Progenitor cell of endocrine pancreas (in vitro differentiated cells): ENCODE results near the gene WEE1. TPM values are rescaled to one million over a fixed set of nuclear protein-coding genes. Genes with fewer than 3 reads are reported as not detected.

Experiments used
- DNase-seq: peaks from one replicate; pipeline ENCODE4 v3.0.0; 2021; ENCODE audit warnings: low spot score; ENCODE audit not compliant: unreplicated experiment
- H3K27ac Mint-ChIP-seq: 2 replicates; pipeline ENCODE4 v1.8.0; 2021; ENCODE audit warnings: mild to moderate bottlenecking, moderate library complexity, mixed read lengths
- H3K27me3 Mint-ChIP-seq: 2 replicates; pipeline ENCODE4 v1.8.0; 2021; ENCODE audit warnings: mixed read lengths
- H3K36me3 Mint-ChIP-seq: 2 replicates; pipeline ENCODE4 v1.8.0; 2022; ENCODE audit warnings: mixed read lengths; ENCODE audit not compliant: insufficient read depth
- H3K4me1 Mint-ChIP-seq: 2 replicates; pipeline ENCODE4 v1.8.0; 2021; ENCODE audit warnings: low read depth, mixed read lengths
- H3K4me3 Mint-ChIP-seq: 2 replicates; pipeline ENCODE4 v1.8.0; 2021; ENCODE audit warnings: low read depth, mild to moderate bottlenecking, moderate library complexity, mixed read lengths
- H3K9me3 Mint-ChIP-seq: 2 replicates; pipeline ENCODE4 v1.8.0; 2021; ENCODE audit warnings: low read depth, mixed read lengths
- total RNA-seq: library from RNA; stranded (reverse); gene quantifications from 2 replicates; pipeline ENCODE4 v1.2.1, GENCODE V29; 2021
- TF ChIP-seq, protein P1 (sequence below): fragments of 200-600 bp; sonication (generic); IDR thresholded peaks from one replicate; pipeline ENCODE4 v1.5.0; 2021; ENCODE audit warnings: antibody characterized with exemption, mild to moderate bottlenecking; ENCODE audit not compliant: unreplicated experiment

The WEE1 gene
- total RNA-seq, 1 donor from 2014 or later: 154 TPM

DNA sequence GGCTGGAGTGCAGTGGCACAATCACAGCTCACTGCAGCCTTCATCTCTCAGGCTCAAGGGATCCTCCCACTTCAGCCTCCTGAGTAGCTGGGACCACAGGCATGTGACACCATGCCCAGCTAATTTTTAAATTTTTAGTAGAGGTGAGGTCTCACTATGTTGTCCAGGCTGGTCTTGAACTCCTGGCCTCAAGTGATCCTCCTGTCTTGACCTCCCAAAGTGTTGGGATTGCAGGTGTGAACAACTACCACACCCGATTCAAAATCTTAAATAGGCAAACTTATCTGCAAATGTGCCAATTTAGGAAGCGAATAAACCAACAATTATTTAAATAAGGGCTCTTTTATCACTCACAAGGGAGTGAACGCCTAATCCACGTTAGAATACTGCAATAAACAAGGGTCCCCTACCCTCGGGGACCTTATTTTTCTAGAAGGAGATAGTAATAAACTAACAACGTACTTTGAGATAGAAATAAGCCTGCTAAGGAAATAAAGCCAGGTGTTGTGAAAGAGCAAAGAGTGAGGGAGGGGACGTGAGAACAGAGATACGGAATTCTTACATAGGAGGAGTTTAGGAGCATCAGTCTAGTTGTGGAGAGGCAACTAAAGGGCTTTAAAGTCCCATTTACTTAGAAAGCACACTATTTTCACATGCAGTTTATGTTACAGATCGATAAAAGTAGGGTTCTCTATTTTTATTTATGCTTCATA is 3.0 kb upstream of the WEE1 start:
- TF ChIP-seq, protein P1, sequence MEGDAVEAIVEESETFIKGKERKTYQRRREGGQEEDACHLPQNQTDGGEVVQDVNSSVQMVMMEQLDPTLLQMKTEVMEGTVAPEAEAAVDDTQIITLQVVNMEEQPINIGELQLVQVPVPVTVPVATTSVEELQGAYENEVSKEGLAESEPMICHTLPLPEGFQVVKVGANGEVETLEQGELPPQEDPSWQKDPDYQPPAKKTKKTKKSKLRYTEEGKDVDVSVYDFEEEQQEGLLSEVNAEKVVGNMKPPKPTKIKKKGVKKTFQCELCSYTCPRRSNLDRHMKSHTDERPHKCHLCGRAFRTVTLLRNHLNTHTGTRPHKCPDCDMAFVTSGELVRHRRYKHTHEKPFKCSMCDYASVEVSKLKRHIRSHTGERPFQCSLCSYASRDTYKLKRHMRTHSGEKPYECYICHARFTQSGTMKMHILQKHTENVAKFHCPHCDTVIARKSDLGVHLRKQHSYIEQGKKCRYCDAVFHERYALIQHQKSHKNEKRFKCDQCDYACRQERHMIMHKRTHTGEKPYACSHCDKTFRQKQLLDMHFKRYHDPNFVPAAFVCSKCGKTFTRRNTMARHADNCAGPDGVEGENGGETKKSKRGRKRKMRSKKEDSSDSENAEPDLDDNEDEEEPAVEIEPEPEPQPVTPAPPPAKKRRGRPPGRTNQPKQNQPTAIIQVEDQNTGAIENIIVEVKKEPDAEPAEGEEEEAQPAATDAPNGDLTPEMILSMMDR: no peak
- H3K4me1 Mint-ChIP-seq: peaks cover 54% of the 10 kb centered on the region
- peak overlapping the region; percentile 35 for H3K4me3 Mint-ChIP-seq
- no peaks in the 10 kb centered on the region for H3K9me3 Mint-ChIP-seq
- peaks cover 6% of the 10 kb centered on the region for H3K36me3 Mint-ChIP-seq
- peak overlapping the region; percentile 99 for H3K27ac Mint-ChIP-seq
- no peak for DNase-seq
- no peaks in the 10 kb centered on the region for H3K27me3 Mint-ChIP-seq

DNA sequence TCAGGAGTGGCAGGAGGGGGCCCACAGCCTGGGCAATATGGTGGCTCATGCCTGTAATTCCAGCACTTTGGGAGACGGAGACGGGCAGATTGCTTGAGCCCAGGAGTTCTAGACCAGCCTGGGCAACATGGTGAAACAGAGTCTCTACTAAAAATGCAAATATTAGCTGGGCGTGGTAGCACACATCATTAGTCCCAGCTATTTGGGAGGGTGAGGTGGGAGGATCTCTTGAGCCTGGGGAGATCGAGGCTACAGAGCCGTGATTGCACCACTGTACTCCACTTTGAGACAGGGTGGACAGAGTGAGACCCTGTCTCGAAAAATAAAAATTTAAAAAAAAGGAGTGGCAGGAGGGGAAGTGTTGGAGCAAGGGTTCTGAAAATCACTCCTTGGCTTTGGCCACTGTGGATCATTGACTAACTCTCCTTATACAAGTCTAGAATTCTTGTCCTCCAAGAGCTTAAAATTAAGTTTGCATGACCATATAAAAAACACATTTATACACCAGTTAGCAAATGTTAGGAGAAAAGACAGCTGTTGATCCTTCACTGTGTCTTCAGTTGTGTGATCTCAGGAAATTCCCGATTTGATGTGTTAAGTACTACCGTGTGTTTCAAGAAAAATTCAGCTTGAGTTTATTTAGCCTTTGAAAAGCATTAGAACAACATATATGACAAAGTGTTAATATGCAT is 2.3 kb upstream of the WEE1 start:
- H3K4me3 Mint-ChIP-seq: peak overlapping the region; percentile 75

DNA sequence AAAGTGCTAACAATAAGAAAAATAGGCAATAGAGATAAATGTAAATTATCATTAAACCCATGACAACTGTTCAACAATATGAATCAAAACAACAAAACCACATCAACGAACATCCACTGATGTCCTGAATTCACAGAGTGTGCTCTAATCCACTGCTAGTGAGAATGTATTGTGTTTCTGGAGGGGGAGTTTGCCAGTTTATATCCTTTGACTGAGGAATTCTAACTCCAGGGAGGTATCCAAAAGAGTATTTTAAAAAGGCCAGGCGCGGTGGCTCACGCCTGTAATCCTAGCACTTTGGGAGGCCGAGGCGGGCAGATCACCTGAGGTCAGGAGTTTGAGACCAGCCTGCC is 1.7 kb upstream of the WEE1 start:
- Mint-ChIP-seq H3K4me1 (peaks cover 49% of the 10 kb centered on the region), H3K36me3 (peaks cover 15% of the 10 kb centered on the region), H3K27ac (peak overlapping the region; percentile 94), H3K27me3 (no peaks in the 10 kb centered on the region), H3K4me3 (peak overlapping the region; percentile 75), H3K9me3 (no peaks in the 10 kb centered on the region)
- no peak for DNase-seq
- TF ChIP-seq, protein P1: no peak

More for the DNA sequence above, 2.3 kb upstream of the WEE1 start:
- peaks cover 11% of the 10 kb centered on the region for H3K36me3 Mint-ChIP-seq
- DNase-seq: no peak
- no peaks in the 10 kb centered on the region for H3K9me3 Mint-ChIP-seq
- peaks cover 51% of the 10 kb centered on the region for H3K4me1 Mint-ChIP-seq
- TF ChIP-seq, protein P1: no peak
- H3K27me3 Mint-ChIP-seq: no peaks in the 10 kb centered on the region
- H3K27ac Mint-ChIP-seq: peak overlapping the region; percentile 99

DNA sequence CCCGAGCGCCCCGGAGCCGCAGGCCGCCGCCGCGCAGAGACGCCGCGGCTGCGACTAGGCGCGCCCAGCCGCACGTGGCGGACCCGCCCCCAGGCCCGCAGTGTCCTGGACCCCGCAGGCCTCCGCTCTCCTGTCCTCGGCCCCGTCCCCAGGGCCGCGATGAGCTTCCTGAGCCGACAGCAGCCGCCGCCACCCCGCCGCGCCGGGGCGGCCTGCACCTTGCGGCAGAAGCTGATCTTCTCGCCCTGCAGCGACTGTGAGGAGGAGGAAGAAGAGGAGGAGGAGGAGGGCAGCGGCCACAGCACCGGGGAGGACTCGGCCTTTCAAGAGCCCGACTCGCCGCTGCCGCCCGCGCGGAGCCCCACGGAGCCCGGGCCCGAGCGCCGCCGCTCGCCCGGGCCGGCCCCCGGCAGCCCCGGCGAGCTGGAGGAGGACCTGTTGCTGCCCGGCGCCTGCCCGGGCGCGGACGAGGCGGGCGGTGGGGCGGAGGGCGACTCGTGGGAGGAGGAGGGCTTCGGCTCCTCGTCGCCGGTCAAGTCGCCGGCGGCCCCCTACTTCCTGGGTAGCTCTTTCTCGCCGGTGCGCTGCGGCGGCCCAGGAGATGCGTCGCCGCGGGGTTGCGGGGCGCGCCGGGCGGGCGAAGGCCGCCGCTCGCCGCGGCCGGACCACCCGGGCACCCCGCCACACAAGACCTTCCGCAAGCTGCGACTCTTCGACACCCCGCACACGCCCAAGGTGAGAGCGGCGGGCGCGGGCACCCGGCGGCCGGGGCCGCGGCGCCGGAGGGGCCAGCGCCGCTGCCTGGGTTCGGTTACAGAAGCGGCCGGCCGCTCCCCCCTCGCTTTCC is 528 bp downstream of the WEE1 start:
- Mint-ChIP-seq H3K27ac (peak overlapping the region; percentile 98), H3K4me1 (peaks cover 47% of the 10 kb centered on the region), H3K27me3 (no peaks in the 10 kb centered on the region), H3K36me3 (peaks cover 25% of the 10 kb centered on the region), H3K4me3 (peak overlapping the region; percentile 93), H3K9me3 (no peaks in the 10 kb centered on the region)
- no peak for DNase-seq
- TF ChIP-seq, protein P1: no peak

DNA sequence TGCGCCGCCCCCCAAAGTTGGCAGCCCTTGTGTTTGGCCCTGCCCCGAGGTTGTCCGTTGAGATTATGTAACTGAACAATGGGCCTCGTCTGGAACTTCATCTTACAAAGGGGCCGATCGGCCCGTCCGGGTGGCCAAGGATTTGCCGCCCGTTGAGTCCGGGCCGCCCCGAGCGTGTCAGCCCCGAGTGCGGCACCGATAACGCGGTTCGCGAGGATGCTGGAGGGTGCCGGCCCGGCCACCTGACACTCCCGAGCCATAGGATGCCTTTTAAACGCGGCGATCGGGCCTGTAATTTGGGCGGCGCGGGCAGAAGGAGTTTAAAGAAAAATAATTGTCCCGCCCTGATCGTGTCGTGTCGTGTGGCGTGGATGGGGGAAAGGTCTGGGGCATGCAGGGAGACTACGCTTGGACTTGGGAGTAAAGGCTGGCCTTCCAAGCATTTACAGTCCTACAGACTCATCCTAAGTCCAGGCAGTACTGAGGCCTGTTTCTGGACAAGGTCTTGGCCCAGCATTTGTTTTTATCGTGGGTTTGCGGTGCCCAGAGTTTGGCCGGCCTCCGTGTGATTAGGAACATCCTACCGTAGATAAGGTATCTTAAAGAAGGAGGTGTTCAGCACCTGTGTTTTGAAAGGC is 1.3 kb downstream of the WEE1 start:
- peak overlapping the region; percentile 98 for H3K27ac Mint-ChIP-seq
- TF ChIP-seq, protein P1: no peak
- peak overlapping the region; percentile 93 for H3K4me3 Mint-ChIP-seq
- peaks cover 31% of the 10 kb centered on the region for H3K36me3 Mint-ChIP-seq
- no peaks in the 10 kb centered on the region for H3K27me3 Mint-ChIP-seq
- H3K9me3 Mint-ChIP-seq: no peaks in the 10 kb centered on the region
- DNase-seq: no peak
- H3K4me1 Mint-ChIP-seq: peaks cover 48% of the 10 kb centered on the region
